Measurements from ENCODE around the gene SYNE1.

GRCh38 chr6:152632121-152632782 is 4.9 kb downstream of the SYNE1 start:
- TF ChIP-seq, protein P1, sequence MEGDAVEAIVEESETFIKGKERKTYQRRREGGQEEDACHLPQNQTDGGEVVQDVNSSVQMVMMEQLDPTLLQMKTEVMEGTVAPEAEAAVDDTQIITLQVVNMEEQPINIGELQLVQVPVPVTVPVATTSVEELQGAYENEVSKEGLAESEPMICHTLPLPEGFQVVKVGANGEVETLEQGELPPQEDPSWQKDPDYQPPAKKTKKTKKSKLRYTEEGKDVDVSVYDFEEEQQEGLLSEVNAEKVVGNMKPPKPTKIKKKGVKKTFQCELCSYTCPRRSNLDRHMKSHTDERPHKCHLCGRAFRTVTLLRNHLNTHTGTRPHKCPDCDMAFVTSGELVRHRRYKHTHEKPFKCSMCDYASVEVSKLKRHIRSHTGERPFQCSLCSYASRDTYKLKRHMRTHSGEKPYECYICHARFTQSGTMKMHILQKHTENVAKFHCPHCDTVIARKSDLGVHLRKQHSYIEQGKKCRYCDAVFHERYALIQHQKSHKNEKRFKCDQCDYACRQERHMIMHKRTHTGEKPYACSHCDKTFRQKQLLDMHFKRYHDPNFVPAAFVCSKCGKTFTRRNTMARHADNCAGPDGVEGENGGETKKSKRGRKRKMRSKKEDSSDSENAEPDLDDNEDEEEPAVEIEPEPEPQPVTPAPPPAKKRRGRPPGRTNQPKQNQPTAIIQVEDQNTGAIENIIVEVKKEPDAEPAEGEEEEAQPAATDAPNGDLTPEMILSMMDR (IDR thresholded peaks at IDR 0.05) = no peak
- TF ChIP-seq POLR2A (IDR thresholded peaks at IDR 0.05) = no peak
